Smooth muscle cell (in vitro differentiated cells): ENCODE measurements around the gene IL34. TPM values are rescaled to one million over a fixed set of nuclear protein-coding genes. Genes with fewer than 3 reads are reported as not detected.

Experiments
- DNase-seq: peaks from one replicate; lab custom pipeline; 2025; ENCODE audit not compliant: unreplicated experiment; lab: John Stamatoyannopoulos, UW
- H2AFZ ChIP-seq: fragments of 200-600 bp; sonication (generic); 2 replicates; pipeline ENCODE4 v1.6.0; 2016; ENCODE audit warnings: antibody characterized with exemption, low read depth, mild to moderate bottlenecking
- H3F3A ChIP-seq: fragments of 200-600 bp; sonication (generic); 2 replicates; pipeline ENCODE4 v1.6.0; 2017; ENCODE audit warnings: antibody characterized with exemption, low read depth
- H3K27ac ChIP-seq: fragments of 200-600 bp; sonication (generic); 2 replicates; pipeline ENCODE4 v1.5.1; 2016; ENCODE audit warnings: low read depth, mild to moderate bottlenecking
- H3K27me3 ChIP-seq: fragments of 200-600 bp; sonication (generic); 2 replicates; pipeline ENCODE4 v1.6.1; 2016; ENCODE audit warnings: low read depth, mild to moderate bottlenecking
- H3K36me3 ChIP-seq: fragments of 200-600 bp; sonication (generic); 2 replicates; pipeline ENCODE4 v1.5.1; 2016; ENCODE audit warnings: low read depth
- H3K4me1 ChIP-seq: fragments of 200-600 bp; sonication (generic); 2 replicates; pipeline ENCODE4 v1.5.1; 2016; ENCODE audit warnings: low read depth
- H3K4me2 ChIP-seq: fragments of 200-600 bp; sonication (generic); 2 replicates; pipeline ENCODE4 v1.6.0; 2016; ENCODE audit warnings: mild to moderate bottlenecking
- H3K4me3 ChIP-seq: fragments of 200-600 bp; sonication (generic); 2 replicates; pipeline ENCODE4 v1.5.1; 2016; ENCODE audit warnings: mild to moderate bottlenecking
- H3K79me2 ChIP-seq: fragments of 200-600 bp; sonication (generic); 2 replicates; pipeline ENCODE4 v1.6.0; 2016; ENCODE audit warnings: low read depth, mild to moderate bottlenecking
- H3K9ac ChIP-seq: fragments of 200-600 bp; sonication (generic); 2 replicates; pipeline ENCODE4 v1.6.0; 2016; ENCODE audit warnings: low read depth
- H3K9me3 ChIP-seq: fragments of 200-600 bp; sonication (generic); replicated peaks from 2 replicates; pipeline ENCODE4 v1.5.1; 2016; ENCODE audit warnings: low read depth
- H4K20me1 ChIP-seq: fragments of 200-600 bp; sonication (generic); 2 replicates; pipeline ENCODE4 v1.6.0; 2016; ENCODE audit warnings: low read depth
- WGBS: methylation state at CpG from one replicate; pipeline ENCODE4 v1.1.7; 2016; ENCODE audit warnings: low lambda C conversion rate; 5-methylcytosine and 5-hydroxymethylcytosine counted together
- polyA plus RNA-seq: library from polyadenylated mRNA; unstranded; fragments of >200 nt; fragmentation: Nextera tagmentation; extraction: Ambion mirVana; gene quantifications from 2 replicates; pipeline ENCODE4 v1.2.1, GENCODE V29; 2016
- total RNA-seq: library from RNA; depleted of rRNA; stranded (reverse); fragments of >200 nt; gene quantifications from 2 replicates; pipeline ENCODE4 v1.2.3, GENCODE V29; 2014
- TF ChIP-seq, protein P1 (sequence below): fragments of 200-600 bp; sonication (generic); IDR thresholded peaks from 2 replicates; pipeline ENCODE4 v1.5.1; 2017; ENCODE audit warnings: borderline replicate concordance, mild to moderate bottlenecking, antibody characterized with exemption; ENCODE audit not compliant: insufficient read depth, poor library complexity, severe bottlenecking

IL34 gene
- total and polyA plus RNA-seq, 2 experiments from 2014 or later, result 0.49 TPM; not detected in 1

DNA sequence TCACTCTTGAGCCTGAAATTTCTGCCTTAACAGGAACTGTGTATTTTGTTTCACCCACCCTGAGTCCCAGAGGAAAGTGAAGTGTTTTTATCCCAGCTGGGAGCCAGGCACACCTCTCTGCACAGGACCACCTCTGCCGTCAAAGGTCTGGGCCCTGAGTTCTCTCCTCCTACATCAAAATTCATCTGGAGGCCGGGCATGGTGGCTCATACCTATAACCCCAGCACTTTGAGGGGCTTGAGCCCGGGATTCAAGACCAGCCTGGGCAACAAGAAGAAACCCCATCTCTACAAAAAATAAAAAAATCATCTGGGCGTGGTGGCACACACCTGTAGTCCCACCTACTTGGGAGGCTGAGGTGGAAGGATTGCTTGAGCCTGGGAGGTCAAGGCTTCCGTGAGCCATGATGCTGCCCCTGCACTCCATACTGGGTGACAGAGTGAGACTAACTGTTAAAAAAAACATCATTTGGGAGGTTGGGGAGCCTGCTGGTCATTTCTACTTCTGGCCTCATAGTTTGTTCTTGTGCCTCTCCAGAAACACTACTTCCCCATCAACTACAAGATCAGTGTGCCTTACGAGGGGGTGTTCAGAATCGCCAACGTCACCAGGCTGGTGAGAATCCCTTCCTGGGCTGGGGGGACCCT lies 9.8 kb downstream of the IL34 start:
- Histone ChIP-seq H3K79me2 (no peaks in the 10 kb centered on the region), H3K4me2 (no peak overlapping the region), H3K9ac (no peak overlapping the region), H3F3A (no peaks in the 10 kb centered on the region), H3K27ac (no peak overlapping the region), H3K9me3 (no peaks in the 10 kb centered on the region), H3K36me3 (no peaks in the 10 kb centered on the region), H3K4me1 (no peaks in the 10 kb centered on the region), H4K20me1 (no peaks in the 10 kb centered on the region), H3K27me3 (no peaks in the 10 kb centered on the region), H2AFZ (no peak overlapping the region), H3K4me3 (no peak overlapping the region)
- 91% methylated on average over 8 of the region's 8 CpGs for WGBS
- TF ChIP-seq, protein P1, sequence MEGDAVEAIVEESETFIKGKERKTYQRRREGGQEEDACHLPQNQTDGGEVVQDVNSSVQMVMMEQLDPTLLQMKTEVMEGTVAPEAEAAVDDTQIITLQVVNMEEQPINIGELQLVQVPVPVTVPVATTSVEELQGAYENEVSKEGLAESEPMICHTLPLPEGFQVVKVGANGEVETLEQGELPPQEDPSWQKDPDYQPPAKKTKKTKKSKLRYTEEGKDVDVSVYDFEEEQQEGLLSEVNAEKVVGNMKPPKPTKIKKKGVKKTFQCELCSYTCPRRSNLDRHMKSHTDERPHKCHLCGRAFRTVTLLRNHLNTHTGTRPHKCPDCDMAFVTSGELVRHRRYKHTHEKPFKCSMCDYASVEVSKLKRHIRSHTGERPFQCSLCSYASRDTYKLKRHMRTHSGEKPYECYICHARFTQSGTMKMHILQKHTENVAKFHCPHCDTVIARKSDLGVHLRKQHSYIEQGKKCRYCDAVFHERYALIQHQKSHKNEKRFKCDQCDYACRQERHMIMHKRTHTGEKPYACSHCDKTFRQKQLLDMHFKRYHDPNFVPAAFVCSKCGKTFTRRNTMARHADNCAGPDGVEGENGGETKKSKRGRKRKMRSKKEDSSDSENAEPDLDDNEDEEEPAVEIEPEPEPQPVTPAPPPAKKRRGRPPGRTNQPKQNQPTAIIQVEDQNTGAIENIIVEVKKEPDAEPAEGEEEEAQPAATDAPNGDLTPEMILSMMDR, result no peak
- DNase-seq, result no peak

DNA sequence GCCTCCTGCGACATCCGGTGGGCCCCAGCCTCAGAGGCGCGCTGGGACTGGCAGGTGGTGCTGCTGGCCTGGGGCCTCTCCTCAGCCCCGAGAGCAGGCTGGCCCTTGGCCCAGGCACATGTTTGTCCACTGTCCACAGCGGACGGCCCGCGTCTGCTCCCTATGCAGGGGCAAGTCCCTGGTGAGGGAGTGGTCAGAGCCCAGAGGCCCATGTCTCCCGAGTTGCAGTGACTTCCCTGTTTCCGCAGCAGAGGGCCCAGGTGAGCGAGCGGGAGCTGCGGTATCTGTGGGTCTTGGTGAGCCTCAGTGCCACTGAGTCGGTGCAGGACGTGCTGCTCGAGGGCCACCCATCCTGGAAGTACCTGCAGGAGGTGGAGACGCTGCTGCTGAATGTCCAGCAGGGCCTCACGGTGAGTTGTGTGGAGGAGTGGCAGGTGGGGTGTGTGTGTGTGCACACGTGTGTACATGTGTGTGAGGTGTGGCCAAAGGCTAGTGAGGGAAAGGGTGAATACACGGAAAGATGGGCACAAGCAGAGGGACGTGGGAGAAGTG lies 10.4 kb downstream of the IL34 start:
- Histone ChIP-seq H3K4me3 (no peak overlapping the region), H3K9me3 (no peaks in the 10 kb centered on the region), H3K27me3 (no peaks in the 10 kb centered on the region), H3K79me2 (no peaks in the 10 kb centered on the region), H3K27ac (no peak overlapping the region), H3F3A (no peaks in the 10 kb centered on the region), H3K9ac (no peak overlapping the region), H2AFZ (no peak overlapping the region), H3K4me1 (no peaks in the 10 kb centered on the region), H3K36me3 (no peaks in the 10 kb centered on the region), H3K4me2 (no peak overlapping the region), H4K20me1 (no peaks in the 10 kb centered on the region)
- no peak for DNase-seq
- 87% methylated on average over 22 of the region's 22 CpGs for WGBS
- TF ChIP-seq, protein P1, result no peak

DNA sequence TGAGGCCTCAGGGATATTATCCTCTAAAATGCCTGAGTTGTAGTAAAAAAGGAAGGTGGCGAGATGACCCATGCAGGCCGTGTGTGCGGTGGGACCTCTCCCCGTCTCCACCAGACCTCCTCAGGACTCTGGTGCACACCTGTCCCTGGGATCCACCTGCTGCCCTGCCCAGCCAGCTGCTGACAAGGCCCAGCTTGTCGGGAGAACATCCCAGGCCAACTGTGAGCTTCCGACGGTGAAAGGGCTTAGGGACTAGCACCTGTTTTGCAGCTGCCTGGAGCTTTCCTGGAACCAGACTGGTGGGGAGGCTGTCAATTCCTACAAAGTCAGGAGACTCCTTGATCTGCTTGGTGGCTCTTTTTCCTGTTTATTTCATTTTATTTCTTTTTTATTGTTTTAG lies 11.6 kb downstream of the IL34 start:
- no peaks in the 10 kb centered on the region for H3F3A ChIP-seq
- no peak for DNase-seq
- no peak overlapping the region for H3K4me3 ChIP-seq
- TF ChIP-seq, protein P1, result no peak
- no peak overlapping the region for H3K4me2 ChIP-seq
- H3K36me3 ChIP-seq, result no peaks in the 10 kb centered on the region
- no peak overlapping the region for H3K9ac ChIP-seq
- no peaks in the 10 kb centered on the region for H3K9me3 ChIP-seq
- H3K27ac ChIP-seq, result no peak overlapping the region
- no peak overlapping the region for H2AFZ ChIP-seq
- 94% methylated on average over 7 of the region's 7 CpGs for WGBS
- H3K27me3 ChIP-seq, result no peaks in the 10 kb centered on the region
- H4K20me1 ChIP-seq, result no peaks in the 10 kb centered on the region
- H3K79me2 ChIP-seq, result no peaks in the 10 kb centered on the region
- H3K4me1 ChIP-seq, result no peaks in the 10 kb centered on the region

DNA sequence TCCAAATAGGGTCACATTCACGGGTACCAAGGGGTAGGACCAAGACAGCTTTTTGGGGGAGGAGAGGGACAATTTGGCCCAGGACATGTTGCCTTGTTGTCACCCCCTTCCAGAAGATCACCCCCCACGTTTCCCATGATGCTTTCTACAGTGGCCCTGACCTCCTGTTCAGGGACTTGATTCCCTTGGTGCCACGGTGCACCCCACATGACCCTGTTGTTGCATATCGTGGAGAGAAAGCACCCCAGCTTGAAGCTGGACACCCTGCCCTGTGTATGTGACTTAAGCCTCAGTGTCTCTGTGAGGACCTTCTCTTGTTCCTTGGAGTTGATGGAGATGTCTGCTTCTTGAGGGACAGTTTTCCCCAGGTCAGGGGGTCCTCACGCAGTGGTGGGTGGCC lies 12.6 kb downstream of the IL34 start:
- H3K4me2 ChIP-seq, result no peak overlapping the region
- no peaks in the 10 kb centered on the region for H3K36me3 ChIP-seq
- WGBS, result 97% methylated on average over 5 of the region's 5 CpGs
- H3K27me3 ChIP-seq, result no peaks in the 10 kb centered on the region
- TF ChIP-seq, protein P1, result no peak
- no peaks in the 10 kb centered on the region for H3K79me2 ChIP-seq
- no peak overlapping the region for H3K9ac ChIP-seq
- H3K9me3 ChIP-seq, result no peaks in the 10 kb centered on the region
- H4K20me1 ChIP-seq, result no peaks in the 10 kb centered on the region
- no peaks in the 10 kb centered on the region for H3F3A ChIP-seq
- H3K4me3 ChIP-seq, result no peak overlapping the region
- no peak overlapping the region for H2AFZ ChIP-seq
- no peak overlapping the region for H3K27ac ChIP-seq
- H3K4me1 ChIP-seq, result no peaks in the 10 kb centered on the region
- DNase-seq, result no peak
